Thymus (tissue), 11 donors: Measurements from ENCODE around the gene TNK2. TPM values are rescaled to one million over a fixed set of nuclear protein-coding genes. Genes with fewer than 3 reads are reported as not detected.
A peak's percentile ranks its signal among the peaks of the same experiment; 100 is the strongest.
"Not testable (repeated sequence)": the region's sequence is repeated elsewhere in the genome, so short reads cannot be mapped to it uniquely, and the experiment has no call there.

Source experiments
- DNase-seq, 9 donors: peaks; one replicate each; pipeline ENCODE4 v3.0.0-alpha.2; 2013; ENCODE audit warnings: low spot score in 9 of 9, low read depth in 6 of 9, missing footprints in 1 of 9
- H3K27ac ChIP-seq, 2 donors: one replicate each; pipeline ENCODE4 v1.5.1; 2013; ENCODE audit warnings: control low read depth in 1 of 2, low read depth in 1 of 2, low read length in 1 of 2, mild to moderate bottlenecking in 1 of 2, moderate library complexity in 1 of 2
- H3K27me3 ChIP-seq, 2 donors: one replicate each; pipeline ENCODE4 v1.5.1; 2013; ENCODE audit warnings: low read length in 1 of 2; ENCODE audit not compliant: control insufficient read depth in 2 of 2, insufficient read depth in 1 of 2
- H3K36me3 ChIP-seq, 2 donors: one replicate each; pipeline ENCODE4 v1.5.1; 2013; ENCODE audit warnings: low read length in 1 of 2, mild to moderate bottlenecking in 1 of 2, moderate library complexity in 1 of 2; ENCODE audit not compliant: control insufficient read depth in 2 of 2, insufficient read depth in 2 of 2
- H3K4me1 ChIP-seq, 2 donors: one replicate each; pipeline ENCODE4 v1.5.1; 2013; ENCODE audit warnings: low read length in 2 of 2; ENCODE audit not compliant: control insufficient read depth in 2 of 2, insufficient read depth in 2 of 2
- H3K4me3 ChIP-seq, 2 donors: one replicate each; pipeline ENCODE4 v1.5.1; 2013; ENCODE audit warnings: low read length in 2 of 2, control low read depth in 1 of 2, mild to moderate bottlenecking in 1 of 2
- H3K9me3 ChIP-seq, 2 donors: one replicate each; pipeline ENCODE4 v1.5.1; 2013; ENCODE audit warnings: low read length in 1 of 2, mild to moderate bottlenecking in 1 of 2; ENCODE audit not compliant: control insufficient read depth in 2 of 2, insufficient read depth in 1 of 2
- WGBS: extraction: QIAGEN DNeasy Blood & Tissue Kit; methylation state at CpG from one replicate; pipeline ENCODE4 v1.1.7; 2013; 5-methylcytosine and 5-hydroxymethylcytosine counted together
- polyA plus RNA-seq: library from polyadenylated mRNA; stranded (reverse); fragments of 200-250 nt; gene quantifications from one replicate; pipeline ENCODE4 v1.2.3, GENCODE V29; 2013
- total RNA-seq: library from RNA; stranded (reverse); fragments of 120-200 nt; gene quantifications from one replicate; pipeline ENCODE4 v1.2.4, GENCODE V29; 2013
- donor health status: healthy.

TNK2 gene
- total and polyA plus RNA-seq, 2 donors: 13.3 to 101 TPM

- DNase-seq: no peak
- no peak overlapping the region for H3K27ac ChIP-seq
- no peak overlapping the region for H3K4me3 ChIP-seq
- peaks cover 60 to 66% of the 10 kb centered on the region in 2 donors for H3K36me3 ChIP-seq
- H3K9me3 ChIP-seq: no peaks in the 10 kb centered on the region
- no peaks in the 10 kb centered on the region for H3K27me3 ChIP-seq
- H3K4me1 ChIP-seq: no peaks in the 10 kb centered on the region
- 98% methylated on average over 31 of the region's 31 CpGs for WGBS
These were observed 38.8 kb downstream of the TNK2 start for GRCh38 chr3:195869413-195870001.

DNA sequence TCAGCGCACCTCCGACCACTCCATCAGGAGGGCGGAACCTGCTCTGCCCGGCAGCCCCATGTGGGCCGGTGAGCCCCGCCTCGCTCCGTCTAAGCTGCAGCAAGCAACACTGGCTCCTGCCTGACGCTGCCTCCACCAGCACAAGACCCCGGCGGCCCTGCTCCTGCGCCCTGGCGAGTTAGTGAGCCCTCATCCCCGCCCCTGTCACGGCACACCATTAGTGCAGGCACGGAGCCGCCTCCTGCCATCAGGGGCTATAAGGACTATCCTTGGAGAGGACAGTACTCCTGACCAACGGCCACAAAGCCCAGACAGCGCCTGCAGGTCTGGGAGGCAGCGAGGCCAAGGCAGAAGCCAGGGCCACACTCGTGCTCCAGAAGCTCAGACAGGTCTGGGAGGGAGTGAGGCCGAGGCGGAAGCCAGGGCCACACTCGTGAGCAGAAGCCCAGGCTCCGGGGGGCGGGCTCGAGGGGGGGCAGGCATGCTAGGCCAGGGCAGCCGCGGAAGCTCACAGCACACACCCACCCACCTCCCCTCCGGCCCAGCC lies 39.4 kb downstream of the TNK2 start:
- no peaks in the 10 kb centered on the region for H3K4me1 ChIP-seq
- WGBS: 95% methylated on average over 30 of the region's 30 CpGs
- no peak overlapping the region for H3K4me3 ChIP-seq
- no peak overlapping the region for H3K27ac ChIP-seq
- no peaks in the 10 kb centered on the region for H3K27me3 ChIP-seq
- H3K9me3 ChIP-seq: no peaks in the 10 kb centered on the region
- DNase-seq: no peak
- peaks cover 61 to 69% of the 10 kb centered on the region in 2 donors for H3K36me3 ChIP-seq

- Histone ChIP-seq H3K4me1 (no peaks in the 10 kb centered on the region), H3K4me3 (no peak overlapping the region), H3K36me3 (peaks cover 67 to 75% of the 10 kb centered on the region in 2 donors), H3K27me3 (no peaks in the 10 kb centered on the region), H3K27ac (no peak overlapping the region), H3K9me3 (no peaks in the 10 kb centered on the region)
- DNase-seq: no peak
- 98% methylated on average over 39 of the region's 39 CpGs for WGBS
These were observed 40.0 kb downstream of the TNK2 start for GRCh38 chr3:195868336-195868865.

GRCh38 chr3:195867631-195868335 lies 40.6 kb downstream of the TNK2 start:
- peaks cover 67 to 77% of the 10 kb centered on the region in 2 donors for H3K36me3 ChIP-seq
- no peak for DNase-seq
- WGBS: 97% methylated on average over 40 of the region's 40 CpGs

DNA sequence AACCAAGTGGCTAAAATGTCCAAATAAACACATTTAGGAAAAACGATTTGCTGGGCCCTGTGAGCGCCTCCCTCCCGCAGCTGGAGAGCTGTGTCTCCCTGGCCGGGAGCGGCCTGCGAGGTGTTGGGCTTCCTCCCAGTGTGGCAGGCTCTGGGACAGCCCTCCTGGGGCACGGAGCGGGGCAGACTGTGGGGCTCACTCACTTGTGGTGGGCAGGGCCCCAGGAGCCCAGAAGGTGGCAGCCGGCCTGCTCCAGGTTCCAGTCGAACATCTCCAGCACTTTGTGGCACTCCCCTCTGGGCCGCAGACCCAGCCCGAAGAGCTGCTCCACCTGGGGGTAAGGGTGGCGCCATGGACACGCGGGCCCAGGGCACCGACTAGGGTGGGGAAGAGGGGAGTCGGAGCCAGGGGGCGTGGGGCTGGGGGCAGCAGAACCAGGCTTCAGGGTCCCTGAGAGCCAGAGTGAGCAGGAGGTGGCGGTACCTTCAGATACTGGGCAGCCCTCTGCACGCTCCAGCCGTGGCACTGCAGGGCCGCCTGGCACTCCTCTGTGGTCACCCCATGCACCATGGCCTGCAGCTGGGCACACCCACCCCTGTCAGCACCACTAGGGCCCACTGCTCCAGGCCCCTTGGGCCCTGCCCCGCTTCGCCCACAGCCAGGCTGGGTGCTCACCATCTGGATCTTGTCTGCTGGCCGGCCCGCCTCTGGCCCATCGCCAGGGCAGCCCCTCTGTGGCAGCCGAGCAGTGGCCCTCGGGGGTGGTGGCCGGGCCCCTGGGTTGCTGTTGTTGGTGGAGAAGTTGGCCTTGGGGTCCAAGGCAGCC lies 41.5 kb downstream of the TNK2 start:
- Histone ChIP-seq H3K4me3 (no peak overlapping the region), H3K36me3 (peaks cover 60 to 68% of the 10 kb centered on the region in 2 donors), H3K27me3 (no peaks in the 10 kb centered on the region), H3K9me3 (no peaks in the 10 kb centered on the region), H3K27ac (no peak overlapping the region), H3K4me1 (no peaks in the 10 kb centered on the region)
- 97% methylated on average over 30 of the region's 30 CpGs for WGBS
- no peak for DNase-seq

More at GRCh38 chr3:195867631-195868335, 40.6 kb downstream of the TNK2 start:
- no peak overlapping the region for H3K4me3 ChIP-seq
- H3K27me3 ChIP-seq: no peaks in the 10 kb centered on the region
- no peaks in the 10 kb centered on the region for H3K9me3 ChIP-seq
- H3K4me1 ChIP-seq: no peaks in the 10 kb centered on the region
- no peak overlapping the region for H3K27ac ChIP-seq

DNA sequence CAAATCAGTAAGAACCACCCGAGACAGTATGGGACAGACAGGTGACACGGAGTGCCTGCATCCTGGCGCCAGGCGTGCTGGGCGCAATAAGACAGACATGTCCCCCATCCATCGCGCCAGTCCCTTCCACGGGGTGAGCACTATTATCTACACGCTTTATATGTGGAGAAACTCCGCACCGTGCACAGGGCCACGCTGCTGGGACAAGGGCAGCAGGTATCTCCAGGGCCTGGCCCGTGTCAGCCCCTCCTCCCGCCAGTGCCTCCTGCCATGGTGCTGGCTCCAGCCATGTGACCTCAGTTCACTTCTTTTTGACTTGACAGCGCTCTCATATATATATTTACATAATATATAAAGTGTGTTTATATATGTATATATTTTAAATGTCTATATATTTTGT lies 42.6 kb downstream of the TNK2 start:
- Histone ChIP-seq H3K27ac (no peak overlapping the region), H3K4me3 (no peak overlapping the region), H3K27me3 (no peaks in the 10 kb centered on the region), H3K9me3 (no peaks in the 10 kb centered on the region), H3K4me1 (no peaks in the 10 kb centered on the region), H3K36me3 (peaks cover 49 to 57% of the 10 kb centered on the region in 2 donors)
- 98% methylated on average over 15 of the region's 15 CpGs for WGBS
- DNase-seq: no peak

DNA sequence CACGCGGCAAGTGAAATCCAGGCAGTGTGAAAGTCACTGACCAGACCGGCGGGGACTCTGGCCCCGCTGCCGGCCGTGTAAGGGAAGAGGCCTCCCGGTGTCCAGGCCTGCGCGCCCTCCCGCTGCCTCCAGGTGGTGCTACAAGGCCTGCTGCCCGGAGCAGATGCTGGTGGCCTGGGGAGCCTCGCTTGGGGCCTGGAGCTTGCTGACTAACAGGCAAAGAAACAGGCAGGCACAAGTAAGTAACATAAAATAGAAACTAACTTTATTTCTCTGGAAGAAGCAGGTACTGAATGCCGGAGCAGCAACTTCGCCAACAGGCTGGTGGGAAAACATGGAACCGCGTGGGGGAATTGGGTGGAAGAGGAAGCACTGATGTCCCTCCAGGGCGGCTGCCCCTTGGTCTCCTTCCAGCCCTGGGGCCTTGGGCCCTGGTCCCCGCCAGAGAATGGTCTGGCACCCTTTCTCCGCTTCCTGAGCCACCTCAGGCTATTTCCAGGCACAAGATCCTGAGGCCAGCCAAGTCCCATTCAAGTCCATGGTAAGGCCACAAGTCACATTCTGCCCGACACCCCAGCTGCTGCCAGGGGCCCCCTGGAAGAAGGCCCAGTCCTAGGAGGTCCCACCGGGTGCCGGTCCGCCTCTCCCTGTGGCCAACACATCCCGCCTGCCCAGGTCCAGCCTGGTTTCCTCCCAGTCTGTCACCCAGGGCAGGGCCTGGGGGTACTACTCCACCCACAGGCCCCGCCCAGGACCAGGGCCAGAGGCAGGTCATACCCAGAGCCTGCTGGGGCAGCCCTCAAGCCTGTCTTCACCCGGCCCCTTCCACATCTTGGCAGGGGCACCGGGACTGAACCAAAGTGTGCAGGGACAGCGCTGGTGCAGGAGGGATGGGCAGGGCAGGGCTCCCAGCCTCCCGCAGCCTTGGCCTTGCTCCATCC lies 45.0 kb downstream of the TNK2 start:
- peak in 3 of 9 donors; percentile 43 to 57 (median 52) for DNase-seq
- Histone ChIP-seq H3K27me3 (peaks cover 0 to 6% of the 10 kb centered on the region in 2 donors), H3K4me1 (peaks cover 0 to 5% of the 10 kb centered on the region in 2 donors), H3K36me3 (peaks cover 25 to 35% of the 10 kb centered on the region in 2 donors), H3K4me3 (no peak overlapping the region), H3K9me3 (no peaks in the 10 kb centered on the region), H3K27ac (peak overlapping the region in 1 of 2 donors; percentile 18)
- WGBS: 84% methylated on average over 30 of the region's 30 CpGs

DNA sequence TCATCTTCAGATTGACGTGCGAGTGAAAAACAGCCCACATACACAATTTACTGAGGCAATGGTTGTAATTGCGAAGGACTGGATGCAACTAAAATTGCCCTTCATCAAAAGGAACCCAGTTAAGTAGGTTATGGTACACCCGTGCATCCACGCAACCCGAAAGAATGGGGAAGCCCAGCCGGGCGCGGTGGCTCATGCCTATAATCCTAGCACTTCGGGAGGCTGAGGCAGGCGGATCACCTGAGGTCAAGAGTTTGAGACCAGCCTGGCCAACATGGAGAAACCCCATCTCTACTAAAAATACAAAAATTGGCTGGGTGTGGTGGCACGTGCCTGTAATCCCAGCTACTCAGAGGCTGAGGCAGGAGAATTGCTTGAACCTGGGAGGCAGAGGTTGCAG lies 46.0 kb downstream of the TNK2 start:
- WGBS: 98% methylated on average over 12 of the region's 12 CpGs
- not testable (repeated sequence) for H3K9me3 ChIP-seq, H3K4me3 ChIP-seq, DNase-seq, H3K4me1 ChIP-seq, H3K27ac ChIP-seq, H3K27me3 ChIP-seq
- peaks cover 14 to 27% of the 10 kb centered on the region in 2 donors for H3K36me3 ChIP-seq
